Kasumi-1 (cell line): ENCODE measurements around the gene SCAPER.

Source experiments
- DNase-seq, 2 experiments: peaks; one replicate each; lab custom pipeline; 2025; lab: John Stamatoyannopoulos, UW

SCAPER gene

GRCh38 chr15:76359152-76359551, 546.0 kb downstream of the SCAPER start:
- no peak for DNase-seq

GRCh38 chr15:76358453-76358852, 546.7 kb downstream of the SCAPER start:
- no peak for DNase-seq

GRCh38 chr15:76354823-76355440, 550.2 kb downstream of the SCAPER start:
- no peak for DNase-seq

- no peak for DNase-seq
Measured at GRCh38 chr15:76353903-76354302, 551.2 kb downstream of the SCAPER start.

GRCh38 chr15:76353023-76353577, 552.0 kb downstream of the SCAPER start:
- no peak for DNase-seq

- no peak for DNase-seq
Measured at GRCh38 chr15:76349301-76350070, 555.7 kb downstream of the SCAPER start.

GRCh38 chr15:76347482-76348055, 557.6 kb downstream of the SCAPER start:
- DNase-seq = no peak

- DNase-seq = no peak
Measured at GRCh38 chr15:76346669-76347481, 558.3 kb downstream of the SCAPER start.

- no peak for DNase-seq
Measured at GRCh38 chr15:76345880-76346668, 559.1 kb downstream of the SCAPER start.

GRCh38 chr15:76345583-76345879, 559.6 kb downstream of the SCAPER start:
- DNase-seq = no peak

GRCh38 chr15:76344893-76345582, 560.1 kb downstream of the SCAPER start:
- no peak for DNase-seq

GRCh38 chr15:76343313-76343996, 561.7 kb downstream of the SCAPER start:
- no peak for DNase-seq

GRCh38 chr15:76342382-76343201, 562.5 kb downstream of the SCAPER start:
- DNase-seq = no peak

GRCh38 chr15:76342058-76342381, 563.1 kb downstream of the SCAPER start:
- DNase-seq = no peak

GRCh38 chr15:76341366-76342057, 563.6 kb downstream of the SCAPER start:
- DNase-seq = no peak

- peak; percentile 32 to 35 for DNase-seq
Measured at GRCh38 chr15:76340803-76341365, 564.3 kb downstream of the SCAPER start.

- DNase-seq = peak; percentile 40 to 43
Measured at GRCh38 chr15:76340198-76340802, 564.8 kb downstream of the SCAPER start.
